ENCODE data around the gene ZNF451. TPM values are rescaled to one million over a fixed set of nuclear protein-coding genes. Genes with fewer than 3 reads are reported as not detected.

ZNF451 gene
- total and polyA plus RNA-seq, 12 donors, result 4.9 to 33.2 (median 26.2) TPM

DNA sequence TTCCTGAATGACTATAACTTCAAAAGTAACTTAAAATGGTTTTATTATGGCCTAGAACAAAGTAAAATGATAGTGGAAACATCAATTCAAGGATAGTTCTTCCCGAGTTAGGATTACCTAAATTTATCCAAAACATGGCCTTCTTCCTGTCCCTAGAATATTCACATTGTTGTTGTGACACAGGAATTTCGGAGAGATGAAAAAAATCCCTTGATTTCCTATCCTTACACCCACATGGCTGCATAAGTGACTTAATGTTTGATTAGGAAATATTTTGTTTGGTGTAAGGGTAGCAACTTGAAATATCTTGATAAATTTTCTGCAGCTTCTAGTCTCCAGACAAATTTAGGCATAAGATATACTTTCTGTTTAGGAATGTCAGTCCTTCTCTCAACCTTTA is 27.8 kb downstream of the ZNF451 start:
- TF ChIP-seq, protein P1, sequence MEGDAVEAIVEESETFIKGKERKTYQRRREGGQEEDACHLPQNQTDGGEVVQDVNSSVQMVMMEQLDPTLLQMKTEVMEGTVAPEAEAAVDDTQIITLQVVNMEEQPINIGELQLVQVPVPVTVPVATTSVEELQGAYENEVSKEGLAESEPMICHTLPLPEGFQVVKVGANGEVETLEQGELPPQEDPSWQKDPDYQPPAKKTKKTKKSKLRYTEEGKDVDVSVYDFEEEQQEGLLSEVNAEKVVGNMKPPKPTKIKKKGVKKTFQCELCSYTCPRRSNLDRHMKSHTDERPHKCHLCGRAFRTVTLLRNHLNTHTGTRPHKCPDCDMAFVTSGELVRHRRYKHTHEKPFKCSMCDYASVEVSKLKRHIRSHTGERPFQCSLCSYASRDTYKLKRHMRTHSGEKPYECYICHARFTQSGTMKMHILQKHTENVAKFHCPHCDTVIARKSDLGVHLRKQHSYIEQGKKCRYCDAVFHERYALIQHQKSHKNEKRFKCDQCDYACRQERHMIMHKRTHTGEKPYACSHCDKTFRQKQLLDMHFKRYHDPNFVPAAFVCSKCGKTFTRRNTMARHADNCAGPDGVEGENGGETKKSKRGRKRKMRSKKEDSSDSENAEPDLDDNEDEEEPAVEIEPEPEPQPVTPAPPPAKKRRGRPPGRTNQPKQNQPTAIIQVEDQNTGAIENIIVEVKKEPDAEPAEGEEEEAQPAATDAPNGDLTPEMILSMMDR (IDR thresholded peaks at IDR 0.05), result no peak
- Histone ChIP-seq H3K27ac (no peak overlapping the region), H3K4me3 (no peak overlapping the region), H3K36me3 (peaks cover 0 to 5% (median 0%) of the 10 kb centered on the region in 9 donors), H3K27me3 (no peaks in the 10 kb centered on the region), H3K9me3 (peaks cover 0 to 4% (median 0%) of the 10 kb centered on the region in 11 donors), H3K4me1 (peaks cover 0 to 14% (median 0%) of the 10 kb centered on the region in 9 donors)
- 67 to 78% methylated on average over 2 of the region's 2 CpGs for WGBS, 2 donors
- intact Hi-C loops (cut with DNase I), result no loop called here
- DNase-seq (no peak), ATAC-seq (no peak)

DNA sequence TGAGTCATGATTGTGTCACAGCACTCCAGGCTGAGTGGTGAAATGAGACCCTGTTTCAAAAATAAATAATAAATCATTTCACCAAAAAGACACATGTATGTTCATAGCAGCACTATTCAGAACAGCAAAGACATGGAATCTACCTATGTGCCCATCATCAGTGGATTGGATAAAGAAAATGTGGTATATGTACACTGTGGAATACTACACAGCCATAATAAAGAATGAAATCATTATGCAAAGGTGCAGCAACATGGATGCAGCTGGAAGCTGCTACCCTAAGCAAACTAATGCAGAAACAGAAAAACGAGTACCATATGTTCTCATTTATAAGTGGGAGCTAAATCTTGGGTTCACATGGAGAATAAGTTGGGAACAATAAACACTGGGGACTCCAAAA is 33.1 kb downstream of the ZNF451 start:
- H3K27me3 ChIP-seq, result no peaks in the 10 kb centered on the region

DNA sequence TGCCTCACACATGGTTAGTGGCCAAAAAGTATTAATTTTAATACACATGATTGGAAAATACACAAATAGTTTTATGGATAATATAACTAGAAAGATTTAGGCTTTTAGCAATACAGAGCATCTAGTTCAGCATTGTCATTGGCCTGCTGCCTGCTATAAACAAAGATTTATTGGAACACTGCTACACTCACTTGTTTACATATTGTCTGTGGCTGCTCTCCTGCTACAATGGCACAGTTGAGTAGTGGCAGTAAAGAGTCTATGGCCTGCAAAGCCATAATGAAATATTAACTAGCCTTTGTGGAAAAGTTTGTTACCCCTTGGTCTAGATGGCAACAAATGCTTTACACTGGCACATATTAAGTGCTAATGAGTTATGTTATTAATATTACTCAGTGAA is 37.8 kb downstream of the ZNF451 start:
- Histone ChIP-seq H3K4me1 (peaks cover 0 to 33% (median 15%) of the 10 kb centered on the region in 9 donors), H3K36me3 (peaks cover 0 to 45% (median 0%) of the 10 kb centered on the region in 9 donors), H3K27ac (no peak overlapping the region), H3K4me3 (no peak overlapping the region), H3K9me3 (peaks cover 0 to 5% (median 0%) of the 10 kb centered on the region in 11 donors), H3K27me3 (no peaks in the 10 kb centered on the region)
- no peak for ATAC-seq
- intact Hi-C loops (cut with DNase I), result no loop called here
- no peak for DNase-seq
- TF ChIP-seq, protein P1 (IDR thresholded peaks at IDR 0.05), result no peak

More for the DNA sequence above, 33.1 kb downstream of the ZNF451 start:
- TF ChIP-seq, protein P1 (IDR thresholded peaks at IDR 0.05), result no peak
- intact Hi-C loops (cut with DNase I), result no loop called here
- peaks cover 0 to 6% (median 0%) of the 10 kb centered on the region in 11 donors for H3K9me3 ChIP-seq
- no peak overlapping the region for H3K27ac ChIP-seq
- DNase-seq, result no peak
- peaks cover 0 to 29% (median 0%) of the 10 kb centered on the region in 9 donors for H3K36me3 ChIP-seq
- ATAC-seq, result no peak
- no peak overlapping the region for H3K4me3 ChIP-seq
- H3K4me1 ChIP-seq, result peaks cover 0 to 13% (median 0%) of the 10 kb centered on the region in 9 donors
- WGBS, 2 donors, result 95 to 99% methylated on average over 1 of the region's 1 CpG

DNA sequence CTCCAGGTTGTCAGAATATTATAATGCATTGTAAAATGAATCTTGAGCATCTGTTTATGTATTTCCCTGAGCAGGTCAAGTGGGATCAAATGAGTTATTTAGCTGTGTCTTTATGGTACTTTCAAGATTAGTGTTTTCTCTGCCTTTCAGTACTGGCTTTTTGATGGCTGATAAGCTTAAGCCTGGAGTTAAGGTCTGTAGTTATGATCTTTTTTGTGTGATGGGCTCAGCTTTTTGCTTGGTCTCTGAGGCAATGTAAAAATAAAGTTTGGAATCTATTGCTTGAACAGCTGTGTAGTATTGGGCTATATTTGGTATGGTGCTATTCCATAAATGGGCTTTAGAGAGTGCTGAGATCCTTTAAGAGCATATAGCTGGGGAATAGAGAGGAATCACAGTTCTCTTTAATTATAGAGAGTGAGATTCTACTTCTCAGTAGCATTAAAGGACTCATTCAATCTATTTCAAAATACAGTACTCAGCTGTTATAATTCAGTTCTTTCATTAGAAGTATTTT is 40.7 kb downstream of the ZNF451 start:
- H3K4me3 ChIP-seq, result no peak overlapping the region
- H3K4me1 ChIP-seq, result peaks cover 0 to 24% (median 15%) of the 10 kb centered on the region in 9 donors
- intact Hi-C loops (cut with DNase I), result no loop called here
- TF ChIP-seq, protein P1 (IDR thresholded peaks at IDR 0.05), result peak in 1 of 9 donors; percentile 7
- no peaks in the 10 kb centered on the region for H3K9me3 ChIP-seq
- H3K36me3 ChIP-seq, result peaks cover 0 to 64% (median 19%) of the 10 kb centered on the region in 9 donors
- H3K27me3 ChIP-seq, result no peaks in the 10 kb centered on the region
- H3K27ac ChIP-seq, result no peak overlapping the region
- ATAC-seq (peak in 6 of 8 donors; percentile 55 to 75 (median 65)), DNase-seq (no peak)

Measured in heart right ventricle (tissue), 16 donors.